ENCODE measurements around the gene HIRIP3.

Gene HIRIP3

GRCh38 chr16:29994600-29995323 lies 655 bp downstream of the HIRIP3 start:
- TF ChIP-seq GATA2 (IDR thresholded peaks at IDR 0.05; ENCODE audit: low read depth, low read length), result no peak
- no peak for TF ChIP-seq GATA3 (IDR thresholded peaks at IDR 0.05; ENCODE audit: low read depth, low read length)

GRCh38 chr16:29993903-29994599 lies 1.4 kb downstream of the HIRIP3 start:
- TF ChIP-seq GATA2 (IDR thresholded peaks at IDR 0.05; ENCODE audit: low read depth, low read length) (no peak), GATA3 (IDR thresholded peaks at IDR 0.05; ENCODE audit: low read depth, low read length) (no peak)

GRCh38 chr16:29993191-29993902 lies 2.1 kb downstream of the HIRIP3 start:
- TF ChIP-seq GATA3 (IDR thresholded peaks at IDR 0.05; ENCODE audit: low read depth, low read length) (no peak), GATA2 (IDR thresholded peaks at IDR 0.05; ENCODE audit: low read depth, low read length) (no peak)

GRCh38 chr16:29992344-29992967 lies 3.0 kb downstream of the HIRIP3 start:
- TF ChIP-seq GATA3 (IDR thresholded peaks at IDR 0.05; ENCODE audit: low read depth, low read length) (no peak), GATA2 (IDR thresholded peaks at IDR 0.05; ENCODE audit: low read depth, low read length) (no peak)

- no peak for TF ChIP-seq GATA2 (IDR thresholded peaks at IDR 0.05; ENCODE audit: low read depth, low read length)
- TF ChIP-seq GATA3 (IDR thresholded peaks at IDR 0.05; ENCODE audit: low read depth, low read length), result no peak
These were observed 3.9 kb downstream of the HIRIP3 start for GRCh38 chr16:29991571-29991904.

GRCh38 chr16:29990883-29991570 lies 4.4 kb downstream of the HIRIP3 start:
- no peak for TF ChIP-seq GATA2 (IDR thresholded peaks at IDR 0.05; ENCODE audit: low read depth, low read length)
- TF ChIP-seq GATA3 (IDR thresholded peaks at IDR 0.05; ENCODE audit: low read depth, low read length), result no peak

- TF ChIP-seq GATA2 (IDR thresholded peaks at IDR 0.05; ENCODE audit: low read depth, low read length) (no peak), GATA3 (IDR thresholded peaks at IDR 0.05; ENCODE audit: low read depth, low read length) (no peak)
These were observed 5.4 kb downstream of the HIRIP3 start for GRCh38 chr16:29990034-29990433.

- no peak for TF ChIP-seq GATA2 (IDR thresholded peaks at IDR 0.05; ENCODE audit: low read depth, low read length)
- TF ChIP-seq GATA3 (IDR thresholded peaks at IDR 0.05; ENCODE audit: low read depth, low read length), result no peak
These were observed 6.1 kb downstream of the HIRIP3 start for GRCh38 chr16:29989111-29989858.

- TF ChIP-seq GATA3 (IDR thresholded peaks at IDR 0.05; ENCODE audit: low read depth, low read length), result no peak
- no peak for TF ChIP-seq GATA2 (IDR thresholded peaks at IDR 0.05; ENCODE audit: low read depth, low read length)
These were observed 6.9 kb downstream of the HIRIP3 start for GRCh38 chr16:29988346-29989075.

GRCh38 chr16:29987371-29988085 lies 7.9 kb downstream of the HIRIP3 start:
- TF ChIP-seq GATA2 (IDR thresholded peaks at IDR 0.05; ENCODE audit: low read depth, low read length) (no peak), GATA3 (IDR thresholded peaks at IDR 0.05; ENCODE audit: low read depth, low read length) (no peak)

- no peak for TF ChIP-seq GATA2 (IDR thresholded peaks at IDR 0.05; ENCODE audit: low read depth, low read length)
- TF ChIP-seq GATA3 (IDR thresholded peaks at IDR 0.05; ENCODE audit: low read depth, low read length), result no peak
These were observed 8.5 kb downstream of the HIRIP3 start for GRCh38 chr16:29986931-29987330.

- TF ChIP-seq GATA2 (IDR thresholded peaks at IDR 0.05; ENCODE audit: low read depth, low read length) (no peak), GATA3 (IDR thresholded peaks at IDR 0.05; ENCODE audit: low read depth, low read length) (no peak)
These were observed 9.2 kb downstream of the HIRIP3 start for GRCh38 chr16:29986231-29986630.

Data from SH-SY5Y (cell line).